ENCODE measurements around the gene NEURL4.
"Not testable (repeated sequence)": the region's sequence is repeated elsewhere in the genome, so short reads cannot be mapped to it uniquely, and the experiment has no call there.

Gene NEURL4

GRCh38 chr17:7346761-7347614 lies 17.9 kb upstream of the NEURL4 start:
- no peak for DNase-seq

GRCh38 chr17:7343250-7343649 lies 14.1 kb upstream of the NEURL4 start:
- no peak for DNase-seq

- DNase-seq = no peak
Measured at GRCh38 chr17:7341842-7342241, 12.7 kb upstream of the NEURL4 start.

- DNase-seq = peak; percentile 62
Measured at GRCh38 chr17:7340179-7340578, 11.0 kb upstream of the NEURL4 start.

- DNase-seq = not testable (repeated sequence)
Measured at GRCh38 chr17:7337600-7337999, 8.5 kb upstream of the NEURL4 start.

DNA sequence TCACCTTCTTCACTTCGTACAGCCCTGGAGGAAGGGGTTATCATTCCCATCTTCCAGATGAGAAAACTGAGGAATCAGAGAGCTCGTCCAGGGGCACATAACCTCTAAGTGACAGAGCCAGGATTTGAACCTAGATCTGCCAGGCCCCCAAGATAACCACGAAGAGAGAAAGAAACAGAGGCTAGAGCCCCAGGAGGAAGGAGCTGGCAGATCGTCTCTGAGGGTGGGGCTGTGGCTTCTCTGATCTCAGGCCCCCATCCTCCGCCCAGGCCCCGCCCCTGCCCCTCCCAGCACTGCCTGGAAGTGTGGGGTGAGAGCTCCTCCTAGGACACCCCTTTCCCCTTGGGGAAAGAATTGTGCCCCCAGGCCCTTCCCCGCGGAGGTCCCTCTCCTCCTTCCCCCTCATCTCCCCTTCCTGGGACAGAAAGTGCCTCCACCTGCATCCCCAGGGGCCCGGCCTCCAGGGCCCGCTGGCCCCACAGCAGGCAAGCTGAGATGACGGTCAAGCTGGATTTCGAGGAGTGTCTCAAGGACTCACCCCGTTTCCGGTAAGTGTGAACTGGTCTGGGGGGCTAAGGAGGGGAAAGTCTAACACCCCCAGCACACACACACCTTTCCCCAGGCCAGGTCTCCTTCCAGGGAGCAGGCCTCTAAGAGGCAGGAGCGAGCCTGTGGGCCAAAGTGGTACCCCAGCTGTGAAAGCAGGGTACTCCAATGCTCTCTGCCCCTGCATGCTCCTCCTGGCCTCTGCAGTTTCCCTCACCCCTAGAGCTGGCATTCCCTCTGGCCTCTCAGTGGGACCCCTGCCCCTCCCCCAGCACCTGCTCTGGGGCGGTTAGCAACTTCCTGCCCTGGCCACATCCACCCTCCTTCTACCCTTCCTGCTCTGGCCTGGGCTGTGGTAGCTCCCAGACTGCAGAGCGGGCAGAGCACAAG lies 7.4 kb upstream of the NEURL4 start, which contains the start of gene ACAP1:
TSS of gene ACAP1 (plus strand) at position 290 of the 936 bp plus-strand sequence. CDS start at position 496, 206 bp downstream.
- DNase-seq = peak; percentile 22

DNA sequence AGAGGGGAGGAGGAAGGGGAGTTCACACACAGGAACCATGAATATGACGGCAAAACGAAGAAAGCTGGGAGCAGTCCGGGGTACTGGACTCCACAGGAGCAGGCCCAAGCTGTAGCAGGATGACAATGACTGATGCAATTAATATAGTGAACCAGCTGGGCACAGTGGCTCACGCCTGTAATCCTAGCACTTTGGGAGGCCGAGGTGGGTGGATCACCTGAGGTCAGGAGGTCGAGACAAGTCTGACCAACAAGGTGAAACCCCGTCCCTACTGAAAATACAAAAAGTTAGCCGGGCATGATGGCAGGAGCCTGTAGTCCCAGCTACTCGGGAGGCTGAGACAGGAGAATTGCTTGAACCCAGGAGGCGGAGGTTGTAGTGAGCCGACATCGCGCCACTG lies 6.6 kb upstream of the NEURL4 start:
- not testable (repeated sequence) for DNase-seq

- no peak for DNase-seq
Measured at GRCh38 chr17:7334938-7335538, 5.9 kb upstream of the NEURL4 start.

- not testable (repeated sequence) for DNase-seq
Measured at GRCh38 chr17:7332600-7333069, 3.5 kb upstream of the NEURL4 start.

GRCh38 chr17:7332111-7332510 lies 3.0 kb upstream of the NEURL4 start:
- no peak for DNase-seq

- DNase-seq = no peak
Measured at GRCh38 chr17:7330638-7331015, 1.5 kb upstream of the NEURL4 start.

GRCh38 chr17:7329997-7330637 lies 982 bp upstream of the NEURL4 start:
- peak; percentile 80 for DNase-seq

GRCh38 chr17:7329374-7329996 lies 350 bp upstream of the NEURL4 start:
- peak; percentile 100 for DNase-seq

GRCh38 chr17:7328009-7328408 lies 1.1 kb downstream of the NEURL4 start:
- no peak for DNase-seq

- no peak for DNase-seq
Measured at GRCh38 chr17:7327501-7327900, 1.6 kb downstream of the NEURL4 start.

GRCh38 chr17:7327056-7327455 lies 2.1 kb downstream of the NEURL4 start:
- DNase-seq = no peak

- no peak for DNase-seq
Measured at GRCh38 chr17:7326186-7326585, 2.9 kb downstream of the NEURL4 start.

GRCh38 chr17:7325031-7325528 lies 4.1 kb downstream of the NEURL4 start:
- no peak for DNase-seq

- no peak for DNase-seq
Measured at GRCh38 chr17:7324438-7324779, 4.7 kb downstream of the NEURL4 start.

DNA sequence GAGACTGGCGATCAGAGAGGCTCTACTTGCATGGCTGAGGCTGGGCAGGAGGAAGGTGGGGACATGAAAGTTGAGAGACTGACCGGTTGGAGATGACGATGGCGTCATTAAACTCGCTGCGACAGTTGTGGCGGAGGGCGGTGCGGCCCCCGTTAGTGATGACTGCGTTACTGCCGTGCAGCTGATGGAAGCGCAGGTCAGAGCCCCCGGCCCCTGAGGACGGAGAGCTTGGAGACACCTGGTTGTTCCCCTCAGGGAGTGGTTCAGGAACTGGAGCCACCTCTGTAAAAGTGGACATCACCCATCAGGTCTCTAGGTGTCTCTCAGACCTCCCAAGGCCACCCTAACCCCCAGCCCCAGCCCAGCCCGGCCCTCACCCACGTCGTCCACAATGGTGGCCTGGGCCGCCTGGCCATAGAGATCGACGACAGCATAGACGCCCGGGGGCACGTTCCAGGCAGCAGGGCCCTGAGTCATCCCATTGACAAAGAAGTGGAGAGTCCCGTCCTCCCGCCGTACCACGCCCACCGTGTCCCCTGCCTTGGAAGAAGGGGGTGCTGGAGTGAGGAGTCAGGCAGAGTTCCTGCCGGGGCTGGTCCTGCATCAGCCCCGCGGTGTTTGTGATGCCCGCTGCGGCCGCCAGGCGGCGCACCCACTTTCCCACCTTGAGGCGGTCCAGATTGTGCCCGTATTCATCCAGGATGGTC lies 5.3 kb downstream of the NEURL4 start:
- peak; percentile 34 for DNase-seq

GRCh38 chr17:7322520-7323194 lies 6.5 kb downstream of the NEURL4 start:
- DNase-seq = no peak
